Measurements from ENCODE around the gene PRSS23.
"Not testable (repeated sequence)": the region's sequence is repeated elsewhere in the genome, so short reads cannot be mapped to it uniquely, and the experiment has no call there.

Gene PRSS23

DNA sequence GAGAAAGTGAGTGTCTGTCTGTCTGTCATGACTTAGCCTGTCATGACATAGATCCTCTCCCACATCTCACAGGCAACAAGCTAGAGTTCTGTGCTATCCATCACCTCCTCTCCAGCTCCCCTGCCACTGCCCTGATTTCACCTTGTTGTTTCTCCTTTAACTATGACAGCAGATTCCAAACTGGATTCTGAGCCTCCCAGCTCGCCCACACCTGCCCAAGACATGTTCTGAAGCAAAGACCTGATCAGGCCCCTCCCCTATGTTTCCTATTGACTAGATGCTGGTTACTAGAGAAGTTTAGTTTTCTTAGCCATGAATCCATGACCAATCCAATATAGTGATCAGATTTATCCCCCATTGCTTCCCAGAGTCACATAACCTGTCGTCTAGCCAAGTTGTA is 15.4 kb downstream of the PRSS23 start:
- no peak for DNase-seq (ENCODE audit: low spot score)

- no peak for DNase-seq (ENCODE audit: low spot score)
Observed at GRCh38 chr11:86816251-86816726, 15.9 kb downstream of the PRSS23 start.

- DNase-seq (ENCODE audit: low spot score): peak; percentile 9
Observed at GRCh38 chr11:86818462-86819192, 18.3 kb downstream of the PRSS23 start.

DNA sequence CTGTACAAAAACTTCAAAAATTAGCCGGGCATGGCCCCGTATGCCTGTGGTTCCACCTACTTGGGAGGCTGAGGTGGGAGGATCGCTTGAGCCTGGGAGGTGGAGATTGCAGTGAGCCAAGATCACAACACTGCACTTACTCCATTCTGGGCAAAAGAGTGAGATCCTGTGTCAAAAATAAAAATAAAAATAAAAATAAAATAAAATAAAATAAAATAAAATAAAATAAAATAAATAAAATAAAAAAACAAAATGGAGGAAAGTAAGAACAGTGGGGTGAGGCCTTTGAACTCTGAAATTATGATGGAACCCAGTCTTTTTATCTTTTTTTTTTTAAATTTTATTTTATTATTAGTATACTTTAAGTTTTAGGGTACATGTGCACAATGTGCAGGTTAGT is 23.8 kb downstream of the PRSS23 start:
- DNase-seq (ENCODE audit: low spot score): not testable (repeated sequence)

GRCh38 chr11:86834376-86834775 is 34.0 kb downstream of the PRSS23 start:
- not testable (repeated sequence) for DNase-seq (ENCODE audit: low spot score)

DNA sequence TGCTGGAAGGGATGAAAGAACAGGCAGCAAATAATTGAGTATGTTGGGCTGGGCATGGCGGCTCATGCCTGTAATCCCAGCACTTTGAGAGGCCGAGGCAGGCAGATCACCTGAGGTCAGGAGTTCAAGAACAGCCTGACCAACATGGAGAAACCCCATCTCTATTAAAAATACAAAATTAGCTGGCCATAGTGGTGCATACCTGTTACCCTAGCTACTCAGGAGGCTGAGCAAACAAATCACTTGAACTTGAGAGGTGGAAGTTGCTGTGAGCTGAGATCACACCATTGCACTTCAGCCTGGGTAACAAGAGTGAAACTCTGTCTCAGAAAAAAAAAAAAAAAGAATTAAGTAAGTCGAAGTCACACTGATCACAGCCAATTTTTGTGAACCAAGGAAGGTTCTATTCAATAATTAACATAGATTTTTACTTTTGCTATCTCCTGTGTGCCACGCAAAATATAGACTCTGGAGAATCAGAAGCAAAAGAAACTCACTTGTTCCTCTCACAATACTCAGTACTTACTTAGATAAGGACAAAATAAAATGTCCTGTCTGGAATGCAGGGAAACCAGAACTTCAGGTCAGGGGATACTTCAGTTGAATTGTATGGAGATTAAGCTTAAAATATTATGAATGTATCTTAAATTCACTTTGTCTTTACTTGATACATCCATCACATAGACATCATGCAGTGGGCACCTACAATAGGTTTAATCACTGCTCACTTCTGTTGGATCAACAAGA is 44.6 kb downstream of the PRSS23 start:
- DNase-seq (ENCODE audit: low spot score): not testable (repeated sequence)

DNA sequence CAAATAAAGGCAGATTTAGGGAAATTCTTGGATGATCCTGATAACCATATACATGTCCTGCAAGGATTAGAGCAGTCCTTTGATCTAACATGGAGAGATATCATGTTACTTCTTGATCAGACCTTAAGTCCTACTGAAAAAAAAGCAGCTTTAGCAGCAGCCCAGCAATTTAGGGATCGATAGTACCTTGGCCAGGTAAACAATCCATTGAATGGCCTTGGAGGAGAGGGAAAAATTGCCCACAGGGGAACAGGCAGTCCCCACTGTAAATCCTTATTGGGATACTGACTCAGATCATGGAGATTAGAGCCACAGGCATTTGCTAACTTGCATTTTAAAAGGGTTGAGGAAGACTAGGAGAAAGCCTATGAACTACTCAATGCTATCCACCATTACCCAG is 47.8 kb downstream of the PRSS23 start:
- DNase-seq (ENCODE audit: low spot score): no peak

- no peak for DNase-seq (ENCODE audit: low spot score)
Observed at GRCh38 chr11:86849679-86850078, 49.3 kb downstream of the PRSS23 start.

Data from germinal center (tissue), 1 donor.